ENCODE results near the gene CHIC2. TPM values are rescaled to one million over a fixed set of nuclear protein-coding genes. Genes with fewer than 3 reads are reported as not detected.

Gene CHIC2
- total and polyA plus RNA-seq, 2 of the 8 experiments (the other 6 are each of a cell fraction or from before 2014, with no cell fraction given): 4.5 to 10.9 TPM

- TF ChIP-seq CHD7 (IDR thresholded peaks at IDR 0.05; ENCODE audit: insufficient replicate concordance, low read length) (no peak), CBX8 (IDR thresholded peaks at IDR 0.05; ENCODE audit: borderline replicate concordance, low read depth, low read length) (no peak), JUN (IDR thresholded peaks at IDR 0.05; ENCODE audit: low read depth, low read length) (no peak), USF2 (IDR thresholded peaks at IDR 0.05; ENCODE audit: low read length) (no peak), KDM5A (IDR thresholded peaks at IDR 0.05; ENCODE audit: low read length) (no peak), TBP (IDR thresholded peaks at IDR 0.05; ENCODE audit: low read depth, low read length) (no peak), TCF12 (IDR thresholded peaks at IDR 0.05; ENCODE audit: low read depth, low read length) (no peak), CTCF (IDR thresholded peaks at IDR 0.05; ENCODE audit: control extremely low read depth in 1 of 3, insufficient read depth in 1 of 3, low read depth in 1 of 3, low read length in 3 of 3) (no peak)
Measured at GRCh38 chr4:54004463-54004862, 59.9 kb downstream of the CHIC2 start (continued).

All from H1 (cell line).